SK-N-SH treated with all-trans-retinoic acid at 6 μM for 48 hours (cell line): ENCODE data around the gene SQSTM1.

Experiments
- ATAC-seq: fragments of 200-7000 bp; cut with Tn5 transposase; 3 replicates; pipeline ENCODE4 v1.9.1; 2020; ENCODE audit warnings: mild to moderate bottlenecking, moderate library complexity
- ARNTL ChIP-seq: fragments of 450-650 bp; formaldehyde crosslinking; IDR thresholded peaks from 2 replicates; pipeline ENCODE4 v1.5.0; 2020; ENCODE audit warnings: low read depth, mild to moderate bottlenecking, moderate library complexity, borderline replicate concordance
- BACH2 ChIP-seq: fragments of 250-450 bp; sonication (Bioruptor Pico); IDR thresholded peaks from 2 replicates; pipeline ENCODE4 v1.9.0; 2021; ENCODE audit warnings: mild to moderate bottlenecking, borderline replicate concordance
- CSDC2 ChIP-seq: fragments of 250-450 bp; sonication (Bioruptor Pico); IDR thresholded peaks from 2 replicates; pipeline ENCODE4 v1.5.0; 2020; ENCODE audit warnings: mild to moderate bottlenecking, moderate library complexity
- ESRRG ChIP-seq: fragments of 250-450 bp; sonication (Bioruptor Pico); IDR thresholded peaks from 2 replicates; pipeline ENCODE4 v1.6.1; 2021; ENCODE audit warnings: mild to moderate bottlenecking
- GLIS3 ChIP-seq: fragments of 250-450 bp; sonication (Bioruptor Pico); IDR thresholded peaks from 2 replicates; pipeline ENCODE4 v1.5.0; 2020; ENCODE audit warnings: mild to moderate bottlenecking, moderate library complexity
- ISL1 ChIP-seq: fragments of 250-450 bp; sonication (Bioruptor Pico); IDR thresholded peaks from 2 replicates; pipeline ENCODE4 v2.1.2; 2022; ENCODE audit warnings: mild to moderate bottlenecking, moderate library complexity
- OSR1 ChIP-seq: fragments of 250-450 bp; sonication (Bioruptor Pico); IDR thresholded peaks from 2 replicates; pipeline ENCODE4 v1.8.0; 2022; ENCODE audit warnings: moderate library complexity, mild to moderate bottlenecking, inconsistent platforms
- RARB ChIP-seq: fragments of 250-450 bp; sonication (Bioruptor Pico); IDR thresholded peaks from 2 replicates; pipeline ENCODE4 v1.8.0; 2021; ENCODE audit warnings: mild to moderate bottlenecking, moderate library complexity
- SNAI2 ChIP-seq: fragments of 250-450 bp; sonication (Bioruptor Pico); IDR thresholded peaks from 2 replicates; pipeline ENCODE4 v1.5.0; 2020; ENCODE audit warnings: mild to moderate bottlenecking, moderate library complexity
- TCF4 ChIP-seq: fragments of 250-450 bp; sonication (Bioruptor Pico); IDR thresholded peaks from 2 replicates; pipeline ENCODE4 v1.8.0; 2021; ENCODE audit warnings: mild to moderate bottlenecking, moderate library complexity, borderline replicate concordance
- TOX ChIP-seq: fragments of 250-450 bp; sonication (Bioruptor Pico); IDR thresholded peaks from 2 replicates; pipeline ENCODE4 v1.8.0; 2021; ENCODE audit warnings: mild to moderate bottlenecking, moderate library complexity, borderline replicate concordance
- ZC3H10 ChIP-seq: fragments of 250-450 bp; sonication (Bioruptor Pico); IDR thresholded peaks from 2 replicates; pipeline ENCODE4 v1.5.1; 2021; ENCODE audit warnings: mild to moderate bottlenecking, moderate library complexity
- ZFP3 ChIP-seq: fragments of 250-450 bp; sonication (Bioruptor Pico); IDR thresholded peaks from 2 replicates; pipeline ENCODE4 v1.5.0; 2020; ENCODE audit warnings: mild to moderate bottlenecking, moderate library complexity
- ZFP30 ChIP-seq: fragments of 450-650 bp; formaldehyde crosslinking; IDR thresholded peaks from 2 replicates; pipeline ENCODE4 v1.5.0; 2022; ENCODE audit warnings: mild to moderate bottlenecking, moderate library complexity
- ZNF565 ChIP-seq: fragments of 450-650 bp; formaldehyde crosslinking; conservative IDR thresholded peaks from 2 replicates; pipeline ENCODE4 v1.5.0; 2020; ENCODE audit warnings: low read depth, mild to moderate bottlenecking, moderate library complexity
- ZNF70 ChIP-seq: fragments of 450-650 bp; formaldehyde crosslinking; IDR thresholded peaks from 2 replicates; pipeline ENCODE4 v1.5.0; 2020; ENCODE audit warnings: mild to moderate bottlenecking, moderate library complexity
- TF ChIP-seq, protein P1 (sequence below): fragments of 250-450 bp; sonication (Bioruptor Pico); IDR thresholded peaks from 2 replicates; pipeline ENCODE4 v1.8.0; 2020; ENCODE audit warnings: mild to moderate bottlenecking, moderate library complexity, borderline replicate concordance
- TF ChIP-seq, protein P2 (sequence below): fragments of 250-450 bp; sonication (Bioruptor Pico); IDR thresholded peaks from 2 replicates; pipeline ENCODE4 v1.5.0; 2020; ENCODE audit warnings: mild to moderate bottlenecking, moderate library complexity
- TF ChIP-seq, protein P3 (sequence below): fragments of 250-450 bp; sonication (Bioruptor Pico); IDR thresholded peaks from 2 replicates; pipeline ENCODE4 v1.8.0; 2021; ENCODE audit warnings: low read depth, mild to moderate bottlenecking, moderate library complexity, borderline replicate concordance
- TF ChIP-seq, protein P4 (sequence below): fragments of 250-450 bp; sonication (Bioruptor Pico); IDR thresholded peaks from 2 replicates; pipeline ENCODE4 v1.5.1; 2021; ENCODE audit warnings: mild to moderate bottlenecking, moderate library complexity
- TF ChIP-seq, protein P5 (sequence below): fragments of 250-450 bp; sonication (Bioruptor Pico); IDR thresholded peaks from 2 replicates; pipeline ENCODE4 v1.5.1; 2020; ENCODE audit warnings: low read depth, mild to moderate bottlenecking, moderate library complexity

SQSTM1 gene

DNA sequence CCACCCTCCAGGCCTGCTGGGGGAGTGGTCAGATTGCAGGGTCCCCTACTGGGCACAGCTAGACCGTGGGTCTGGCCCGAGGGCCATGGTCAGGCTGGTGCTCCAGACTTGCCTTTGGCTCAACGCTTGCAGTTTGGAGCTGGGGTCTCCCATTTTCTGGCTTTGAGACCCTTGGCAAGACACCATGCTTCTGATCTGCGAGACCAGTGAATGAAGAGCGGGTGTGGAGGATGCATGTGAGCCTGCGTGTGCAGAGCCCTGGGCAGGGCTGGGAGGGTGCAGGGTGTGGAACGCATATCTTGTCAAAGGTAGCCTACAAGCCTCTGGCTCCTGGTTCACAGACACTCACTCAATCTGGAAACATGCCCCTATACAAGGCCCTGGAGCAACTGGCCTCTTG lies 44.0 kb downstream of the SQSTM1 start:
- TF ChIP-seq RARB (CRISPR knock-in tag) (no peak), BACH2 (no peak), ZFP30 (CRISPR knock-in tag) (no peak), SNAI2 (no peak), CSDC2 (CRISPR knock-in tag) (no peak), ZFP3 (CRISPR knock-in tag) (no peak), ZNF70 (CRISPR knock-in tag) (no peak), TCF4 (CRISPR knock-in tag) (no peak), TOX (CRISPR knock-in tag) (no peak)
- TF ChIP-seq, protein P1, sequence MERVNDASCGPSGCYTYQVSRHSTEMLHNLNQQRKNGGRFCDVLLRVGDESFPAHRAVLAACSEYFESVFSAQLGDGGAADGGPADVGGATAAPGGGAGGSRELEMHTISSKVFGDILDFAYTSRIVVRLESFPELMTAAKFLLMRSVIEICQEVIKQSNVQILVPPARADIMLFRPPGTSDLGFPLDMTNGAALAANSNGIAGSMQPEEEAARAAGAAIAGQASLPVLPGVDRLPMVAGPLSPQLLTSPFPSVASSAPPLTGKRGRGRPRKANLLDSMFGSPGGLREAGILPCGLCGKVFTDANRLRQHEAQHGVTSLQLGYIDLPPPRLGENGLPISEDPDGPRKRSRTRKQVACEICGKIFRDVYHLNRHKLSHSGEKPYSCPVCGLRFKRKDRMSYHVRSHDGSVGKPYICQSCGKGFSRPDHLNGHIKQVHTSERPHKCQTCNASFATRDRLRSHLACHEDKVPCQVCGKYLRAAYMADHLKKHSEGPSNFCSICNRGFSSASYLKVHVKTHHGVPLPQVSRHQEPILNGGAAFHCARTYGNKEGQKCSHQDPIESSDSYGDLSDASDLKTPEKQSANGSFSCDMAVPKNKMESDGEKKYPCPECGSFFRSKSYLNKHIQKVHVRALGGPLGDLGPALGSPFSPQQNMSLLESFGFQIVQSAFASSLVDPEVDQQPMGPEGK (CRISPR knock-in tag) = no peak
- TF ChIP-seq, protein P2, sequence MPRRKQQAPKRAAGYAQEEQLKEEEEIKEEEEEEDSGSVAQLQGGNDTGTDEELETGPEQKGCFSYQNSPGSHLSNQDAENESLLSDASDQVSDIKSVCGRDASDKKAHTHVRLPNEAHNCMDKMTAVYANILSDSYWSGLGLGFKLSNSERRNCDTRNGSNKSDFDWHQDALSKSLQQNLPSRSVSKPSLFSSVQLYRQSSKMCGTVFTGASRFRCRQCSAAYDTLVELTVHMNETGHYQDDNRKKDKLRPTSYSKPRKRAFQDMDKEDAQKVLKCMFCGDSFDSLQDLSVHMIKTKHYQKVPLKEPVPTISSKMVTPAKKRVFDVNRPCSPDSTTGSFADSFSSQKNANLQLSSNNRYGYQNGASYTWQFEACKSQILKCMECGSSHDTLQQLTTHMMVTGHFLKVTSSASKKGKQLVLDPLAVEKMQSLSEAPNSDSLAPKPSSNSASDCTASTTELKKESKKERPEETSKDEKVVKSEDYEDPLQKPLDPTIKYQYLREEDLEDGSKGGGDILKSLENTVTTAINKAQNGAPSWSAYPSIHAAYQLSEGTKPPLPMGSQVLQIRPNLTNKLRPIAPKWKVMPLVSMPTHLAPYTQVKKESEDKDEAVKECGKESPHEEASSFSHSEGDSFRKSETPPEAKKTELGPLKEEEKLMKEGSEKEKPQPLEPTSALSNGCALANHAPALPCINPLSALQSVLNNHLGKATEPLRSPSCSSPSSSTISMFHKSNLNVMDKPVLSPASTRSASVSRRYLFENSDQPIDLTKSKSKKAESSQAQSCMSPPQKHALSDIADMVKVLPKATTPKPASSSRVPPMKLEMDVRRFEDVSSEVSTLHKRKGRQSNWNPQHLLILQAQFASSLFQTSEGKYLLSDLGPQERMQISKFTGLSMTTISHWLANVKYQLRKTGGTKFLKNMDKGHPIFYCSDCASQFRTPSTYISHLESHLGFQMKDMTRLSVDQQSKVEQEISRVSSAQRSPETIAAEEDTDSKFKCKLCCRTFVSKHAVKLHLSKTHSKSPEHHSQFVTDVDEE = no peak
- ATAC-seq = no peak

DNA sequence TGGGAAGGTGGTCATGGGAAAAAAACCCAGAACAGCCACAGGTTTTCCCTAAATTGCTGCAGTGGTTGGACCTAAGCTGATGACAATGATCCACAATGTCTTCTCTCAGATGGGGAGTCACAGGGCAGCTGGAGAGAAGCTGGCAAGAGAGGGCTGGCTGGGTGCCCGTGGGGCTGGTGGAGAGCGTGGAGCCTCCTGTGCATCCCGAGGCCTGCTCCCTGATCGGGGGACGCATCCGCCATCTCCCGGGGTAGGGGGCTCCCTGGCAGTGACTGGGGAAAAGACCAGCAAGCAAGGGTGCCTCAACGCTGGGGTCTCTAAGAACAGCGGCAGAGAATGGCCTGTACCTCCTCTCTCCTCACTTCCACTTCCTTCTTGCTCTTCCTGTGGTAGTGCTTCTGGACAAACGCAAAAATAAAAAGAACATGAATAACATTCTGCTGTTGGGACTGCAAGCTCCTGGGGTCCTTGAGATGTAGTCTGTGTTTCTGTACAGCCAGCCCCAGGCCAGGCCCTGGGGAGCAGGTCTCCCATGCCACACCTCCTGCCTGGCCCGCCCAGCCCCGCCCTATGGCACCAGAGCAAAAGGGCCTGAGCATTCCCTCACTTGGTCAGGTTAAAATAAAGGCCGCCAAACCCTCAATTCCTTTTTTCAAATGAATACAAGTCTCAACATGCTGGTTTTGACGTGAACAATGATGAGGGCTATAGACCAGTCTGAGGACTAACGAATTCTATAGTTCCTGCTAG lies 45.0 kb downstream of the SQSTM1 start:
- TF ChIP-seq ARNTL (CRISPR knock-in tag) (no peak), ZC3H10 (no peak), CSDC2 (CRISPR knock-in tag) (no peak), OSR1 (CRISPR knock-in tag) (no peak), SNAI2 (no peak), TCF4 (CRISPR knock-in tag) (no peak), ISL1 (CRISPR knock-in tag) (no peak), ZNF565 (CRISPR knock-in tag) (no peak), ESRRG (CRISPR knock-in tag) (no peak), GLIS3 (CRISPR knock-in tag) (no peak), RARB (CRISPR knock-in tag) (no peak)
- TF ChIP-seq, protein P3, sequence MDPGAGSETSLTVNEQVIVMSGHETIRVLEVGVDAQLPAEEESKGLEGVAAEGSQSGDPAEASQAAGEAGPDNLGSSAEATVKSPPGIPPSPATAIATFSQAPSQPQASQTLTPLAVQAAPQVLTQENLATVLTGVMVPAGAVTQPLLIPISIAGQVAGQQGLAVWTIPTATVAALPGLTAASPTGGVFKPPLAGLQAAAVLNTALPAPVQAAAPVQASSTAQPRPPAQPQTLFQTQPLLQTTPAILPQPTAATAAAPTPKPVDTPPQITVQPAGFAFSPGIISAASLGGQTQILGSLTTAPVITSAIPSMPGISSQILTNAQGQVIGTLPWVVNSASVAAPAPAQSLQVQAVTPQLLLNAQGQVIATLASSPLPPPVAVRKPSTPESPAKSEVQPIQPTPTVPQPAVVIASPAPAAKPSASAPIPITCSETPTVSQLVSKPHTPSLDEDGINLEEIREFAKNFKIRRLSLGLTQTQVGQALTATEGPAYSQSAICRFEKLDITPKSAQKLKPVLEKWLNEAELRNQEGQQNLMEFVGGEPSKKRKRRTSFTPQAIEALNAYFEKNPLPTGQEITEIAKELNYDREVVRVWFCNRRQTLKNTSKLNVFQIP (CRISPR knock-in tag) = no peak
- TF ChIP-seq, protein P4, sequence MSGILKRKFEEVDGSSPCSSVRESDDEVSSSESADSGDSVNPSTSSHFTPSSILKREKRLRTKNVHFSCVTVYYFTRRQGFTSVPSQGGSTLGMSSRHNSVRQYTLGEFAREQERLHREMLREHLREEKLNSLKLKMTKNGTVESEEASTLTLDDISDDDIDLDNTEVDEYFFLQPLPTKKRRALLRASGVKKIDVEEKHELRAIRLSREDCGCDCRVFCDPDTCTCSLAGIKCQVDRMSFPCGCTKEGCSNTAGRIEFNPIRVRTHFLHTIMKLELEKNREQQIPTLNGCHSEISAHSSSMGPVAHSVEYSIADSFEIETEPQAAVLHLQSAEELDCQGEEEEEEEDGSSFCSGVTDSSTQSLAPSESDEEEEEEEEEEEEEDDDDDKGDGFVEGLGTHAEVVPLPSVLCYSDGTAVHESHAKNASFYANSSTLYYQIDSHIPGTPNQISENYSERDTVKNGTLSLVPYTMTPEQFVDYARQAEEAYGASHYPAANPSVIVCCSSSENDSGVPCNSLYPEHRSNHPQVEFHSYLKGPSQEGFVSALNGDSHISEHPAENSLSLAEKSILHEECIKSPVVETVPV (CRISPR knock-in tag) = no peak
- TF ChIP-seq, protein P5, sequence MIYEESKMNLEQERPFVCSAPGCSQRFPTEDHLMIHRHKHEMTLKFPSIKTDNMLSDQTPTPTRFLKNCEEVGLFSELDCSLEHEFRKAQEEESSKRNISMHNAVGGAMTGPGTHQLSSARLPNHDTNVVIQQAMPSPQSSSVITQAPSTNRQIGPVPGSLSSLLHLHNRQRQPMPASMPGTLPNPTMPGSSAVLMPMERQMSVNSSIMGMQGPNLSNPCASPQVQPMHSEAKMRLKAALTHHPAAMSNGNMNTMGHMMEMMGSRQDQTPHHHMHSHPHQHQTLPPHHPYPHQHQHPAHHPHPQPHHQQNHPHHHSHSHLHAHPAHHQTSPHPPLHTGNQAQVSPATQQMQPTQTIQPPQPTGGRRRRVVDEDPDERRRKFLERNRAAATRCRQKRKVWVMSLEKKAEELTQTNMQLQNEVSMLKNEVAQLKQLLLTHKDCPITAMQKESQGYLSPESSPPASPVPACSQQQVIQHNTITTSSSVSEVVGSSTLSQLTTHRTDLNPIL (CRISPR knock-in tag) = no peak
- TF ChIP-seq, protein P1 (CRISPR knock-in tag) = no peak
- TF ChIP-seq, all 23 proteins: peak for 0
- no peak for ATAC-seq
